Activated CD8-positive, alpha-beta memory T cell treated with anti-CD3 and anti-CD28 coated beads, Interleukin-2, amount 50 U/mL, for 48 hours (primary cell): ENCODE results near the gene GJB5.

Experiments used
- DNase-seq: peaks from one replicate; pipeline ENCODE4 v3.0.0-alpha.2; 2020

The GJB5 gene

DNA sequence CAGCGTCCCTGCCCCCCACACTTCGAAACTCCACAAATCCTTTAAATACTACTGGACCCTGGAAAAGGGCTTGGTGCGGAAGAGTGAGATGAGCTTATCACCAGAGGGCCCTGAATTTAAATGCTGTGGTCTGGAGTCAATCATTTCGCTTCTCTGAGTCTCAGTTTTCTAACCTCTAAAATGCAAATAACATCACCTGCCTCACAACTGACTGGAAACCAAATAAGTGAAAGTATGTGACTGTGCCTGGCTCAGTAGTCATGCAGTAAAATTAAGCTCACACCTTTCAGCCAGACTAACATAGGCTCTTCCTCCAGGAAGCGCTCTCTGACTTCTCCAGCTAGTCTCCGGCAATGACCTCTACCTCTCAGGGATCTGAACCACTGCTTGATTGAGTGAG, 42.1 kb downstream of the GJB5 start:
- no peak for DNase-seq

DNA sequence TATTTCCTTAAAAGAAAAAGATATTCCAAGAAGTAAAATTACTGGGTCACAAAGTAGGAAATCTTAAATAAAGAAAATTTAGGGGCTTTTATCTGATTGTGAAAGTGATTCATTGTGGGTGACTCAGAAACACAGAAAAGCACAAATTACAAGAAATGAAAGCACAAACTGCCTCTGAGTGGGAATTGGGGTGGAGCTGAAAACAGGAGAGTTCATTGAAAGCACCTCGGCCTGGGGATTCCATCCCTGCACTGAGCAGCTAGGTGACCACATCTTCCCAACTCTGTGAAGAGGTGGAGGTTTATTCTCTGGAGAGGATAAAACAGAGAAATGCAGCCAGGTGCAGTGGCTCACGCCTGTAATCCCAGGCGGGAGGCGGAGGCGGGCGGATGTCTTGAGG, 45.4 kb downstream of the GJB5 start:
- no peak for DNase-seq

DNA sequence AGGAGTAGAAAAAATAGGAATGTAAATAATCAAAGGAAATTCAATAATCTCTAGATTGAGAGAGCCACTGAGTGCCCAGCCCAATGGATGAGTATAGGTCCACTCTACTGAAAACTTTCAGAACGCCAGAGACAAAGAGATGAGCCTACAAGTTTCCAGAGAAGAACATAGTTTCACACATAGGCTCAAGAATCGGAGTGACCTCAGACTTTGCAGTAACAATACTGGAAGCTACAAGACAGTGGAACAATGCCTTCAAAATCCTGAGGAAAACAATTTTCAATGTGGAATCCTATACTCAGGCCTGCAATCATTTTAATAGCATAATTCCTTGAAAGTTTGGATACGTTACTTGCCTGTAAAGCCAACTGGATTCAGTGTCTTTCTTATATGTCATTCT, 48.9 kb downstream of the GJB5 start:
- DNase-seq = no peak

DNA sequence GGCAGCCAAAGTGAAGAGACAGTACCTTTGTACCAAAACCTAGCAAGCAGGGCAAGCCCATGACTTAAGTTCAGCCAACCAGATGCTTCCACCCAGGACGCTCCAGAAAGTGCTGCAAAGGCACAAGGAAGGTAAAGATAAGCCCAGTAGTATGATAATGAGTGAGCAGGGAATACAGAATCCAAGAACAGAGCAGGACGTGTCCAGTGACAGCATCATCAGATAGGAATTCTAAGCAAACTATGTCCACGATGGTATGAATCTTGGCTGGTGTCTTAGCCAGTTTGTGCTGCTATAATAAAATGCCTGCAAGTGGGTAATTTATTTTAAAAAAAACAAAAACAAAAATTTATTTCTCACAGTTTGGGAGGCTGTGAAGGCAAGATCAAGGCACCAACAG, 51.5 kb downstream of the GJB5 start:
- DNase-seq = no peak
